Subcutaneous abdominal adipose tissue (tissue), 5 donors: Measurements from ENCODE around the gene LPP.

Source experiments
- H3K27ac ChIP-seq: one replicate; pipeline ENCODE4 v1.7.0; 2013; ENCODE audit warnings: low read depth, mild to moderate bottlenecking, inconsistent platforms, low read length, moderate library complexity
- H3K27me3 ChIP-seq, 5 donors: one replicate each; pipeline ENCODE4 v1.7.0; 2013; ENCODE audit warnings: low read length in 5 of 5, inconsistent platforms in 1 of 5; ENCODE audit not compliant: control insufficient read depth in 5 of 5, insufficient read depth in 4 of 5
- H3K36me3 ChIP-seq, 5 donors: one replicate each; pipeline ENCODE4 v1.7.0; 2013; ENCODE audit warnings: low read length in 5 of 5; ENCODE audit not compliant: control insufficient read depth in 5 of 5, insufficient read depth in 5 of 5
- H3K4me1 ChIP-seq, 5 donors: one replicate each; pipeline ENCODE4 v1.7.0; 2013; ENCODE audit warnings: low read length in 5 of 5, mild to moderate bottlenecking in 3 of 5, moderate library complexity in 1 of 5; ENCODE audit not compliant: control insufficient read depth in 5 of 5, insufficient read depth in 5 of 5
- H3K4me3 ChIP-seq, 5 donors: one replicate each; pipeline ENCODE4 v1.7.0; 2013; ENCODE audit warnings: low read length in 5 of 5, low read depth in 1 of 5
- H3K9ac ChIP-seq, 5 donors: one replicate each; pipeline ENCODE4 v1.7.0; 2013; ENCODE audit warnings: low read length in 5 of 5, mild to moderate bottlenecking in 4 of 5, moderate library complexity in 3 of 5
- H3K9me3 ChIP-seq, 5 donors: one replicate each; pipeline ENCODE4 v1.7.0; 2013; ENCODE audit warnings: low read length in 5 of 5; ENCODE audit not compliant: control insufficient read depth in 5 of 5
- donor health status: healthy.
- donor health status: healthy.
- donor health status: healthy.
- donor health status: healthy.
- donor health status: healthy.

The LPP gene

GRCh38 chr3:188649521-188649920 is 495.6 kb downstream of the LPP start:
- Histone ChIP-seq H3K36me3 (no peaks in the 10 kb centered on the region), H3K4me3 (no peak overlapping the region), H3K4me1 (peaks cover 0 to 7% (median 0%) of the 10 kb centered on the region in 5 donors), H3K9me3 (no peaks in the 10 kb centered on the region), H3K27ac (no peak overlapping the region), H3K9ac (no peak overlapping the region), H3K27me3 (no peaks in the 10 kb centered on the region)

GRCh38 chr3:188656196-188656982 is 502.4 kb downstream of the LPP start:
- Histone ChIP-seq H3K27ac (no peak overlapping the region), H3K4me1 (peaks cover 0 to 15% (median 12%) of the 10 kb centered on the region in 5 donors), H3K4me3 (no peak overlapping the region), H3K27me3 (no peaks in the 10 kb centered on the region), H3K9me3 (no peaks in the 10 kb centered on the region), H3K36me3 (no peaks in the 10 kb centered on the region), H3K9ac (no peak overlapping the region)

- Histone ChIP-seq H3K27me3 (no peaks in the 10 kb centered on the region), H3K4me1 (peaks cover 0 to 22% (median 12%) of the 10 kb centered on the region in 5 donors), H3K4me3 (no peak overlapping the region), H3K27ac (no peak overlapping the region), H3K9ac (no peak overlapping the region), H3K9me3 (no peaks in the 10 kb centered on the region), H3K36me3 (no peaks in the 10 kb centered on the region)
Measured at GRCh38 chr3:188658606-188659005, 504.6 kb downstream of the LPP start.

- H3K4me3 ChIP-seq, result no peak overlapping the region
- no peaks in the 10 kb centered on the region for H3K36me3 ChIP-seq
- no peaks in the 10 kb centered on the region for H3K27me3 ChIP-seq
- H3K9me3 ChIP-seq, result no peaks in the 10 kb centered on the region
- H3K27ac ChIP-seq, result peak overlapping the region; percentile 34
- H3K4me1 ChIP-seq, result peaks cover 0 to 22% (median 12%) of the 10 kb centered on the region in 5 donors
- H3K9ac ChIP-seq, result no peak overlapping the region
Measured at GRCh38 chr3:188659449-188660090, 505.6 kb downstream of the LPP start.

- Histone ChIP-seq H3K4me1 (peaks cover 0 to 22% (median 12%) of the 10 kb centered on the region in 5 donors), H3K27me3 (no peaks in the 10 kb centered on the region), H3K9ac (no peak overlapping the region), H3K36me3 (no peaks in the 10 kb centered on the region), H3K27ac (no peak overlapping the region), H3K4me3 (no peak overlapping the region), H3K9me3 (no peaks in the 10 kb centered on the region)
Measured at GRCh38 chr3:188660415-188660814, 506.5 kb downstream of the LPP start.

GRCh38 chr3:188661806-188662205 is 507.8 kb downstream of the LPP start:
- no peaks in the 10 kb centered on the region for H3K36me3 ChIP-seq

GRCh38 chr3:188662214-188662613 is 508.3 kb downstream of the LPP start:
- peaks cover 0 to 22% (median 12%) of the 10 kb centered on the region in 5 donors for H3K4me1 ChIP-seq
- H3K36me3 ChIP-seq, result no peaks in the 10 kb centered on the region
- no peak overlapping the region for H3K27ac ChIP-seq
- H3K4me3 ChIP-seq, result no peak overlapping the region
- H3K9ac ChIP-seq, result no peak overlapping the region
- H3K27me3 ChIP-seq, result no peaks in the 10 kb centered on the region
- H3K9me3 ChIP-seq, result no peaks in the 10 kb centered on the region

More at GRCh38 chr3:188661806-188662205, 507.8 kb downstream of the LPP start:
- Histone ChIP-seq H3K9ac (no peak overlapping the region), H3K4me3 (no peak overlapping the region), H3K27ac (no peak overlapping the region), H3K4me1 (peaks cover 0 to 22% (median 12%) of the 10 kb centered on the region in 5 donors), H3K9me3 (no peaks in the 10 kb centered on the region), H3K27me3 (no peaks in the 10 kb centered on the region)

GRCh38 chr3:188662795-188663194 is 508.8 kb downstream of the LPP start:
- Histone ChIP-seq H3K4me3 (no peak overlapping the region), H3K9me3 (no peaks in the 10 kb centered on the region), H3K4me1 (peaks cover 0 to 22% (median 12%) of the 10 kb centered on the region in 5 donors), H3K27me3 (no peaks in the 10 kb centered on the region), H3K9ac (no peak overlapping the region), H3K27ac (no peak overlapping the region), H3K36me3 (no peaks in the 10 kb centered on the region)

- Histone ChIP-seq H3K4me3 (no peak overlapping the region), H3K36me3 (no peaks in the 10 kb centered on the region), H3K9ac (no peak overlapping the region), H3K27me3 (no peaks in the 10 kb centered on the region), H3K27ac (no peak overlapping the region), H3K4me1 (peaks cover 0 to 21% (median 12%) of the 10 kb centered on the region in 5 donors), H3K9me3 (no peaks in the 10 kb centered on the region)
Measured at GRCh38 chr3:188663839-188664238, 509.9 kb downstream of the LPP start.

- Histone ChIP-seq H3K9ac (no peak overlapping the region), H3K27ac (no peak overlapping the region), H3K9me3 (no peaks in the 10 kb centered on the region), H3K27me3 (no peaks in the 10 kb centered on the region), H3K4me3 (no peak overlapping the region), H3K36me3 (no peaks in the 10 kb centered on the region), H3K4me1 (peaks cover 0 to 13% (median 4%) of the 10 kb centered on the region in 5 donors)
Measured at GRCh38 chr3:188664795-188665194, 510.8 kb downstream of the LPP start.
